ENCODE data around the gene AKNAD1.
"Not testable (repeated sequence)": the region's sequence is repeated elsewhere in the genome, so short reads cannot be mapped to it uniquely, and the experiment has no call there.

The AKNAD1 gene

GRCh38 chr1:108856994-108857393, at the start of gene AKNAD1:
Gene AKNAD1 (minus strand): TSS chr1:108857094. CDS start chr1:108852664, 4,430 bp downstream.
- DNase-seq (ENCODE audit: low read depth, low spot score) = no peak

- DNase-seq (ENCODE audit: low read depth, low spot score) = no peak
These were observed 44.2 kb upstream of the AKNAD1 start for GRCh38 chr1:108901106-108901505.

GRCh38 chr1:108897865-108898720, 41.2 kb upstream of the AKNAD1 start:
- no peak for DNase-seq (ENCODE audit: low read depth, low spot score)

GRCh38 chr1:108896146-108897145, 39.6 kb upstream of the AKNAD1 start:
- DNase-seq (ENCODE audit: low read depth, low spot score) = no peak

- DNase-seq (ENCODE audit: low read depth, low spot score) = no peak
These were observed 36.2 kb upstream of the AKNAD1 start for GRCh38 chr1:108893141-108893530.

- DNase-seq (ENCODE audit: low read depth, low spot score) = no peak
These were observed 35.7 kb upstream of the AKNAD1 start for GRCh38 chr1:108892356-108893140.

- no peak for DNase-seq (ENCODE audit: low read depth, low spot score)
These were observed 33.0 kb upstream of the AKNAD1 start for GRCh38 chr1:108889706-108890384.

GRCh38 chr1:108889006-108889645, 32.2 kb upstream of the AKNAD1 start:
- not testable (repeated sequence) for DNase-seq (ENCODE audit: low read depth, low spot score)

- DNase-seq (ENCODE audit: low read depth, low spot score) = no peak
These were observed 29.4 kb upstream of the AKNAD1 start for GRCh38 chr1:108886292-108886691.

GRCh38 chr1:108884968-108885367, 28.1 kb upstream of the AKNAD1 start:
- no peak for DNase-seq (ENCODE audit: low read depth, low spot score)

- DNase-seq (ENCODE audit: low read depth, low spot score) = no peak
These were observed 25.9 kb upstream of the AKNAD1 start for GRCh38 chr1:108882837-108883236.

- no peak for DNase-seq (ENCODE audit: low read depth, low spot score)
These were observed 24.5 kb upstream of the AKNAD1 start for GRCh38 chr1:108881369-108881768.

- DNase-seq (ENCODE audit: low read depth, low spot score) = no peak
These were observed 24.0 kb upstream of the AKNAD1 start for GRCh38 chr1:108880850-108881249.

GRCh38 chr1:108878678-108879077, 21.8 kb upstream of the AKNAD1 start:
- DNase-seq (ENCODE audit: low read depth, low spot score) = no peak

GRCh38 chr1:108878160-108878469, 21.2 kb upstream of the AKNAD1 start:
- DNase-seq (ENCODE audit: low read depth, low spot score) = no peak

- no peak for DNase-seq (ENCODE audit: low read depth, low spot score)
These were observed 20.7 kb upstream of the AKNAD1 start for GRCh38 chr1:108877348-108878159.

GRCh38 chr1:108871050-108871724, 14.3 kb upstream of the AKNAD1 start:
- no peak for DNase-seq (ENCODE audit: low read depth, low spot score)

GRCh38 chr1:108865316-108865910, 8.5 kb upstream of the AKNAD1 start:
- no peak for DNase-seq (ENCODE audit: low read depth, low spot score)

- DNase-seq (ENCODE audit: low read depth, low spot score) = no peak
These were observed 7.1 kb upstream of the AKNAD1 start for GRCh38 chr1:108863984-108864383.

All from activated naive CD8-positive, alpha-beta T cell treated with anti-CD3 and anti-CD28 coated beads, Interleukin-2, amount 50 U/mL, for 16 hours (primary cell).